Skeletal muscle tissue (tissue), 4 donors: ENCODE results near the gene APH1B. TPM values are rescaled to one million over a fixed set of nuclear protein-coding genes. Genes with fewer than 3 reads are reported as not detected.

Experiments
- H3K27ac ChIP-seq: one replicate; pipeline ENCODE4 v1.7.0; 2013; ENCODE audit warnings: mild to moderate bottlenecking, low read depth, low read length, inconsistent platforms
- H3K27me3 ChIP-seq, 3 donors: one replicate each; pipeline ENCODE4 v1.7.0; 2013; ENCODE audit warnings: low read length in 3 of 3; ENCODE audit not compliant: control insufficient read depth in 3 of 3, insufficient read depth in 3 of 3
- H3K36me3 ChIP-seq, 3 donors: one replicate each; pipeline ENCODE4 v1.7.0; 2013; ENCODE audit warnings: low read length in 3 of 3; ENCODE audit not compliant: control insufficient read depth in 3 of 3, insufficient read depth in 3 of 3
- H3K4me1 ChIP-seq, 3 donors: one replicate each; pipeline ENCODE4 v1.7.0; 2013; ENCODE audit warnings: low read length in 3 of 3, mild to moderate bottlenecking in 3 of 3; ENCODE audit not compliant: control insufficient read depth in 3 of 3, insufficient read depth in 3 of 3
- H3K4me3 ChIP-seq, 3 donors: one replicate each; pipeline ENCODE4 v1.7.0; 2013; ENCODE audit warnings: low read length in 3 of 3
- H3K9ac ChIP-seq, 3 donors: one replicate each; pipeline ENCODE4 v1.7.0; 2013; ENCODE audit warnings: low read length in 3 of 3, mild to moderate bottlenecking in 3 of 3, moderate library complexity in 2 of 3, low read depth in 1 of 3
- H3K9me3 ChIP-seq, 3 donors: one replicate each; pipeline ENCODE4 v1.7.0; 2013; ENCODE audit warnings: low read length in 3 of 3; ENCODE audit not compliant: control insufficient read depth in 3 of 3
- total RNA-seq: library from RNA; depleted of rRNA; stranded (reverse); fragments of >200 nt; gene quantifications from one replicate; pipeline ENCODE4 v1.2.3, GENCODE V29; 2014
- donor health status: Osteomylitis.

Gene APH1B
- total RNA-seq, 1 donor from 2014 or later = 15.1 TPM

DNA sequence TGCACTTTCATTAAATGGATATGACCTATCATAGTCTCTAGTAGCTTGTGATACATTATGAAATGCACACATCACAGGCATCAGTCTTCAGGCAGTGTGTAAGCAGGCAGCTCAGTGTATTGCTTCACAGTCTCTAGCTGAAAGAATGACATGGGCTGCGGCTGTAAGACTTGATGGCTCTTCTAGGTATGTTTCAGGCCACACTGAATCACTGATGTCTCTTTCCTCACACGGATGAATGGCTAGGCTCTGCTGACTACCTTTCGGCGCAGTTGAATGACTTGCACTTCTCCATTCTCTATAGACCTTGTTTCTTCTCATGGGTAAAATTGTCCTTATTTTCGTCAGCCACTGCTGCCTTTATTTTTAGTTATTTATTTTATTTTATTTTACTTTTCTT lies 15.4 kb downstream of the APH1B start:
- no peaks in the 10 kb centered on the region for H3K27me3 ChIP-seq
- no peaks in the 10 kb centered on the region for H3K4me1 ChIP-seq
- H3K27ac ChIP-seq = no peak overlapping the region
- H3K36me3 ChIP-seq = peaks cover 0 to 7% (median 0%) of the 10 kb centered on the region in 3 donors
- H3K4me3 ChIP-seq = no peak overlapping the region
- H3K9me3 ChIP-seq = no peaks in the 10 kb centered on the region
- no peak overlapping the region for H3K9ac ChIP-seq

DNA sequence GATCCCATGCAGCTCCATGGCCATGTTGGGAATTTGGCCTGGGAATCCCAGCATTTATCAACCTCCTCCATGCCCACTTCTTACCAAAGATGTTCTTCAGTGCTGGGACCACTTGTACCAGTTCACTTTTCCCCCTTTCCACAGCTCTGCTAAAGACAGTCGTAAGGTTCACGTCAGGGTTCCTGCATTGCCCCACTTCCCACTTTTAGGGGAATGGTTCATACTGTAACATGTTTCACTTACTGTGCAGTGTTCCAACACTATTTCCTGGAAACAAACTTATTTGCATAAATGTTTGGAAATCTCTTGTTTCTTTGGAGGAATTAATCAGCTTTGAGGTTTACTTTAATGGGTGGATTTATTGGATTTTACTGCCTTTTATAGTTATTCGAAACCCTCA lies 17.0 kb downstream of the APH1B start:
- Histone ChIP-seq H3K27ac (no peak overlapping the region), H3K36me3 (peaks cover 0 to 3% (median 0%) of the 10 kb centered on the region in 3 donors), H3K9me3 (no peaks in the 10 kb centered on the region), H3K27me3 (no peaks in the 10 kb centered on the region), H3K4me3 (no peak overlapping the region), H3K4me1 (no peaks in the 10 kb centered on the region), H3K9ac (no peak overlapping the region)

DNA sequence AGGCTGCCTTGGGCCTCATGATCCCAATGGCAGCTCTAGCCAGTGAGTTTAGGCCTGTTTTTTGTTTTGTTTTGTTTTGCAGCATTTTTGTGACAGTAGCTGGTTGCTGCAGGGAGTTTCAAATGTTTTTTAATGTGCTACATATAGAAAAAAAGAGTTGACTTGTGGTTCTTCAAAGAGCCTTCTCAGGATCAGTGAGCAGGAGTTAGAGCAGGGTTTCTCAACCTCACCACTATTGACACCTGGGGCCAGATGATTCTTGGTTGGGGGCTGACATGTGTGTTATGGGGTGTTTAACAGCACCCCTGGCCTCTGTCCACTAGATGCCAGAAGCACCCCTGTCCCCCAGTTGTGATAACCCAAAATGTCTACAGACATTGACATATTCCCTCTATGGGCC lies 17.9 kb downstream of the APH1B start:
- Histone ChIP-seq H3K27me3 (no peaks in the 10 kb centered on the region), H3K4me3 (no peak overlapping the region), H3K4me1 (no peaks in the 10 kb centered on the region), H3K27ac (no peak overlapping the region), H3K9ac (no peak overlapping the region), H3K36me3 (peaks cover 0 to 3% (median 0%) of the 10 kb centered on the region in 3 donors), H3K9me3 (no peaks in the 10 kb centered on the region)

DNA sequence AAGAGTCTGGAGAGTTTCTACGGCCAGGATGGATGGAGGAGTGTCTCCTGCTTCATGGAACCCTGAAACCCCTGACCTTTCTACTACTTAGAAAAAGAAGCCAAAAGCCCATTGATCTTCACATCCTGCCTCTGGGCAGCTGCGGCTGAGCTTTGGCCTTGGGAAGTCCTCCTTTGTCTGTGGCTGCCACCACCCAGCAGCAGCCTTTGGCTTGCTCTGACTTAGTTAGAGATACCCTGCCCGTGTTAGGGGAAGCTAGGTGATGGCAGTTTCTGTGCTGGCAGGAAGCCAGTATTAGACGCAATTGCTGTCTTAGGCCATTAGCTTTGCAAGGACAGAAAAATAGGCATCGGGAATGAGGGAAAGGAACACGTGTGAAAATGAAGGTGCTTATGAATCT lies 18.8 kb downstream of the APH1B start:
- no peaks in the 10 kb centered on the region for H3K27me3 ChIP-seq
- H3K9me3 ChIP-seq = no peaks in the 10 kb centered on the region
- H3K27ac ChIP-seq = no peak overlapping the region
- H3K4me3 ChIP-seq = no peak overlapping the region
- H3K9ac ChIP-seq = no peak overlapping the region
- no peaks in the 10 kb centered on the region for H3K4me1 ChIP-seq
- H3K36me3 ChIP-seq = peaks cover 0 to 3% (median 0%) of the 10 kb centered on the region in 3 donors

DNA sequence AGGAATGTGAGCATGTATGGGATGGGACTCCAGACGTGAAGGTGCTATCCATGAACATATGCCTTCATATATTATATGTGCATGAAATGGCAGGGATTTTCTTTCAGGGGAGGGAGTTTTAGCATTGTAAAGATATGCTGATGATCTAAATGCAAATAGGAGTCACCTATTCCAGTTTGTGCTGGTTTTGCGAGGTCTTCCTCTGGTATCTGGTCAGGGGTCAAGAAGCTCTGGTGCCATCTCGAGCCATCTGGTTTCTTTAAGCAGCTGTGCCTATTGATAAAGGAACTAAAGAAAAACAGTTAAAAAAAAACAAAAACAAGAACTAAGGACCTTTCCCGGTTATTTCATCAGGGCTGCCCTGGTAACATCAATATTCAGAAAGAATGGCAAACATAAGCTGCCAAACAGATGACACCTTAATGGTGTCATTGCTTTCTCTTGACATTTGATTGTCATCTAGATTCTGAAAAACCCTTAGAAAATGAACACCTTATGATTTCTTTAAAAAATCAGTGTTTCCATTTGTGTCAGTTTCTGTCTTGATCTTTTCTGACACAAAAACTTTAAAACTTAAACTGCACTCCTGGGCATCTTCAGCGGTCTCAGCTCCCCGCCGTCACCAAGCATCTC lies 22.7 kb downstream of the APH1B start:
- Histone ChIP-seq H3K9me3 (no peaks in the 10 kb centered on the region), H3K27ac (no peak overlapping the region), H3K4me3 (no peak overlapping the region), H3K4me1 (no peaks in the 10 kb centered on the region), H3K36me3 (peaks cover 3 to 17% (median 15%) of the 10 kb centered on the region in 3 donors), H3K9ac (no peak overlapping the region), H3K27me3 (no peaks in the 10 kb centered on the region)

DNA sequence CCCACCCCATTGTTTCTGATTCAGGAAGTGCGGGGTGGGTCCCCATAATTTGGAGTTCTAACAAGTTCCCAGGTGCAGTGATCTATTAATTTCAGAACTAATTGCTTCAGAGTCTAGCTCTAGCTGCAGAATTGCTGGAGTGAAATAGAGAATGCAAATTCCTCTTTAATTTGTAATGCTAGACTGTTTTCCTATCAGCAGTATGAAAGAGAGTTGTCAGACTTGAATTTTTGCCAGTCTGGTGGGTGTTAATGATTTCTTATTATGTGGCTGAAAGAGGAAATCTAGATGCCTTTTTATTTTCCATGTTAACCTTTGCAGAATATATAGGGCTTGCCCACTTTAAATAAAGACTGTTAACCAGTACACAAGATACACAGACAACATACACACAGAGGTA lies 23.7 kb downstream of the APH1B start:
- no peaks in the 10 kb centered on the region for H3K27me3 ChIP-seq
- no peaks in the 10 kb centered on the region for H3K9me3 ChIP-seq
- H3K36me3 ChIP-seq = peaks cover 3 to 25% (median 24%) of the 10 kb centered on the region in 3 donors
- no peak overlapping the region for H3K27ac ChIP-seq
- no peak overlapping the region for H3K9ac ChIP-seq
- H3K4me3 ChIP-seq = no peak overlapping the region
- H3K4me1 ChIP-seq = no peaks in the 10 kb centered on the region

DNA sequence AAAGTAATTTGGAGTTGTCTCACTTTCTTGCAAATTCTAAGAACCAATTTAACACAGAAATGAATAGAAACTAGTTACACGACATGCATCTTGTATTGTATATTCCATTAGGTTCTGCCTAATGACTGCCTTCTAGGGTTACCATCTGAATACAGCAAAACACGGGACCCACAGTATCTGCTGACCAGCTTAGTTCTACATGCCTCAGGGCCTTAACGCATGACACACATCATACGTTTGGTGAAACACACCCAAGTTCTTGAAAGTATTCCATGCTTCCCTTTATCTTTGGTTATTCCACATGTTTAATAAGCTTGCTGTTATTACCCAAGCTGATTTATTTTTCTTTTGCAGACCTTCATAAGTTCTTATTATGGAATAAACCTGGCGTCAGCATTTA lies 27.9 kb downstream of the APH1B start:
- H3K4me3 ChIP-seq = no peak overlapping the region
- peaks cover 3 to 31% (median 31%) of the 10 kb centered on the region in 3 donors for H3K36me3 ChIP-seq

DNA sequence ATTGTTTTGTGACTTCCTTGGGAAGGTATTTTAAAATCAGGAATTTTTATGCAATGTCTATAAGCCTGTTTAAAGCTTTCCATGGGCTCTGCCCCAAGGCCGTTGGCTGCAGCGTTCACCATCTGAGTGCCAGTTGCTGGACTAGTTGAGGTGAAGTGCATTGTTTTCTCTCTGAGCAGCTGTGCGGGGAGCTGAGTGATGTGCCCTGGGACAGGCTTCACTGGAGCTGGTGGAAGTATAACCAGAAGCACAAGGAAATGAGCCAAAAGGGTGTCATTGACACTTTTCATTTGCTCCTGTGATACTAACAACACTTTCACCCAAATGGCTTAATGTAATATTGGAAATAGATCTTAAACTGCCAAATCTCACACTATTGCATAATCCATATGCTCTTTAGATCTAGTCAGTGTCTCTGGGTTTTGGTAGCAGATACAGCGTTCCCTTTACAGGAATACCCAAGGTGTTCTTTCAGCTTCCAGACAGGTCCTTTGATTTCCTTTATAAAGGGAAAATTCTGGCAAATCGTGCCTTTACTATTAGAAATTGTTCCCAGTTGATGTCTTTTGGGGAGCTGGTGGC lies 29.2 kb downstream of the APH1B start:
- H3K36me3 ChIP-seq = peaks cover 3 to 31% (median 31%) of the 10 kb centered on the region in 3 donors
- H3K4me1 ChIP-seq = no peaks in the 10 kb centered on the region
- H3K9ac ChIP-seq = no peak overlapping the region
- no peak overlapping the region for H3K4me3 ChIP-seq
- H3K27me3 ChIP-seq = no peaks in the 10 kb centered on the region
- no peak overlapping the region for H3K27ac ChIP-seq
- no peaks in the 10 kb centered on the region for H3K9me3 ChIP-seq

More for the DNA sequence above, 27.9 kb downstream of the APH1B start:
- no peak overlapping the region for H3K9ac ChIP-seq
- no peak overlapping the region for H3K27ac ChIP-seq
- no peaks in the 10 kb centered on the region for H3K9me3 ChIP-seq
- H3K4me1 ChIP-seq = no peaks in the 10 kb centered on the region
- H3K27me3 ChIP-seq = no peaks in the 10 kb centered on the region

DNA sequence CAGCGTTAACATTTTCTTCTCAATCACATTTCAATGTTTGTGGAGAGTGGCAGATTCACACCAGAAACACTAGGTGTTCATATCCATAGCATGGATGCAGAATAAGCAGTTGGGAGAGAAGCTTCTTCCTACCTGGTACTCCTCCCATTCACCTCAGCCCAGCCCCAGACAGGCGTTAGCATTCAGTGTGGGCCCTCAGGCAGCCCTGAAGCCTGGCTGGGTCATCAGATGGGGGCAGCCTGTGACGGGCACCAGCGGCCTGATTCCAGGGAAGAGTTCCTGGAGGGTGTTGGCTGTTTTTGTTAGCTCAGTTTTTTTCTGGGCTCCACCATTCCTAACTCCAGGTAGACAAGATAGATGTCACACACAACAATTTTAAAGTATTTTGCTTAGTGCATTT lies 31.1 kb downstream of the APH1B start:
- Histone ChIP-seq H3K36me3 (peaks cover 2 to 20% (median 18%) of the 10 kb centered on the region in 3 donors), H3K4me1 (no peaks in the 10 kb centered on the region), H3K27me3 (no peaks in the 10 kb centered on the region), H3K9ac (no peak overlapping the region), H3K4me3 (no peak overlapping the region), H3K27ac (no peak overlapping the region), H3K9me3 (no peaks in the 10 kb centered on the region)

DNA sequence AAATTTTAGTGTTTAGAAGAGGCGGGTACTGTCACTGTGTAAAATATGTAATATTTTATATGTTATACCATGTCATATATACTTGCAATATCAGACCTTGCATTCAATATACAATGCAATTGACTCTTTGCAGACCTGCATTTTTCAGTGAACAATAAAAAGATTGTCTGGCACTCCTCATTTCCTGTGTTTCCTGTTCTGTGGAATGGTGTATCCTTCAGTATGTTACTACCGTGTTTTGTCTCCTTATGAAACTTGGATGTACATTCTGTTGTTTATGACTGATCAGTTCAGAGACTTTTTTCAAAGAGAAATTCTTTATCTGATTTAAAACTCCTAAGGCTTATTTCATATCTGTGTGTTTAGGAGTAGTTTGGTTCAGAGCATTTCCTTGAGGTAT lies 31.5 kb downstream of the APH1B start:
- no peaks in the 10 kb centered on the region for H3K4me1 ChIP-seq
- H3K9ac ChIP-seq = no peak overlapping the region
- H3K27me3 ChIP-seq = no peaks in the 10 kb centered on the region
- no peak overlapping the region for H3K27ac ChIP-seq
- H3K9me3 ChIP-seq = no peaks in the 10 kb centered on the region
- H3K4me3 ChIP-seq = no peak overlapping the region
- H3K36me3 ChIP-seq = peaks cover 0 to 16% (median 16%) of the 10 kb centered on the region in 3 donors
